ENCODE data around the gene STX8.
"Not testable (repeated sequence)": the region's sequence is repeated elsewhere in the genome, so short reads cannot be mapped to it uniquely, and the experiment has no call there.

The STX8 gene

GRCh38 chr17:9381068-9381467 lies 194.6 kb downstream of the STX8 start:
- no peak for DNase-seq

- no peak for DNase-seq
These were observed 195.3 kb downstream of the STX8 start for GRCh38 chr17:9380361-9380760.

- not testable (repeated sequence) for DNase-seq
These were observed 199.4 kb downstream of the STX8 start for GRCh38 chr17:9376177-9376576.

GRCh38 chr17:9371019-9371418 lies 204.6 kb downstream of the STX8 start:
- DNase-seq: peak; percentile 16

- no peak for DNase-seq
These were observed 205.2 kb downstream of the STX8 start for GRCh38 chr17:9370467-9370866.

GRCh38 chr17:9368631-9369030 lies 207.0 kb downstream of the STX8 start:
- DNase-seq: no peak

- DNase-seq: no peak
These were observed 208.5 kb downstream of the STX8 start for GRCh38 chr17:9367156-9367555.

GRCh38 chr17:9364837-9365430 lies 210.7 kb downstream of the STX8 start:
- no peak for DNase-seq

- DNase-seq: peak; percentile 47
These were observed 211.9 kb downstream of the STX8 start for GRCh38 chr17:9363440-9364350.

- DNase-seq: no peak
These were observed 214.2 kb downstream of the STX8 start for GRCh38 chr17:9361188-9361955.

- no peak for DNase-seq
These were observed 214.9 kb downstream of the STX8 start for GRCh38 chr17:9360677-9361081.

GRCh38 chr17:9356488-9356911 lies 219.1 kb downstream of the STX8 start:
- DNase-seq: no peak

GRCh38 chr17:9355846-9356245 lies 219.8 kb downstream of the STX8 start:
- no peak for DNase-seq

GRCh38 chr17:9355231-9355630 lies 220.4 kb downstream of the STX8 start:
- DNase-seq: not testable (repeated sequence)

- no peak for DNase-seq
These were observed 225.5 kb downstream of the STX8 start for GRCh38 chr17:9350080-9350479.

- peak; percentile 23 for DNase-seq
These were observed 229.2 kb downstream of the STX8 start for GRCh38 chr17:9346296-9346926.

- DNase-seq: no peak
These were observed 232.1 kb downstream of the STX8 start for GRCh38 chr17:9343516-9343915.

- DNase-seq: no peak
These were observed 233.4 kb downstream of the STX8 start for GRCh38 chr17:9342225-9342624.

- no peak for DNase-seq
These were observed 235.7 kb downstream of the STX8 start for GRCh38 chr17:9339958-9340357.

GRCh38 chr17:9339482-9339881 lies 236.1 kb downstream of the STX8 start:
- not testable (repeated sequence) for DNase-seq

- no peak for DNase-seq
These were observed 238.8 kb downstream of the STX8 start for GRCh38 chr17:9336817-9337216.

GRCh38 chr17:9334536-9335446 lies 240.8 kb downstream of the STX8 start:
- DNase-seq: no peak
